Ishikawa (cell line): Measurements from ENCODE around the gene TAF1C.

ENCODE experiments used
- CEBPB ChIP-seq: IDR thresholded peaks from 2 replicates; pipeline ENCODE4 v1.6.1; 2012
- CREB1 ChIP-seq: IDR thresholded peaks from 2 replicates; pipeline ENCODE4 v1.6.1; 2012; ENCODE audit warnings: low read depth
- EGR1 ChIP-seq: IDR thresholded peaks from 2 replicates; pipeline ENCODE4 v1.6.1; 2012
- EP300 ChIP-seq: IDR thresholded peaks from 2 replicates; pipeline ENCODE4 v1.6.1; 2012; ENCODE audit warnings: borderline replicate concordance
- FOXM1 ChIP-seq: IDR thresholded peaks from 2 replicates; pipeline ENCODE4 v1.6.1; 2012; ENCODE audit warnings: low read depth, borderline replicate concordance
- MAX ChIP-seq: IDR thresholded peaks from 2 replicates; pipeline ENCODE4 v1.6.1; 2012
- NFIC ChIP-seq: IDR thresholded peaks from 2 replicates; pipeline ENCODE4 v1.6.1; 2012
- RAD21 ChIP-seq: IDR thresholded peaks from 2 replicates; pipeline ENCODE4 v1.6.1; 2012; ENCODE audit warnings: low read depth
- TAF1 ChIP-seq: IDR thresholded peaks from 2 replicates; pipeline ENCODE4 v1.6.1; 2012; ENCODE audit warnings: low read depth, mild to moderate bottlenecking
- TCF12 ChIP-seq: IDR thresholded peaks from 2 replicates; pipeline ENCODE4 v1.6.1; 2012; ENCODE audit warnings: low read depth
- TEAD4 ChIP-seq: IDR thresholded peaks from 2 replicates; pipeline ENCODE4 v1.6.1; 2012
- USF1 ChIP-seq: IDR thresholded peaks from 2 replicates; pipeline ENCODE4 v1.6.1; 2012
- YY1 ChIP-seq: IDR thresholded peaks from 2 replicates; pipeline ENCODE4 v1.6.1; 2012; ENCODE audit warnings: low read depth
- ZBTB7A ChIP-seq: IDR thresholded peaks from 2 replicates; pipeline ENCODE4 v1.6.1; 2012; ENCODE audit warnings: low read depth
- TF ChIP-seq, protein P1 (sequence below): IDR thresholded peaks from 2 replicates; pipeline ENCODE4 v1.6.1; 2012; ENCODE audit warnings: low read depth, mild to moderate bottlenecking

The TAF1C gene

GRCh38 chr16:84194018-84194417 is 7.2 kb upstream of the TAF1C start:
- TF ChIP-seq TCF12 = no peak
- no peak for TF ChIP-seq EP300
- no peak for TF ChIP-seq MAX
- no peak for TF ChIP-seq FOXM1
- TF ChIP-seq CEBPB = no peak
- no peak for TF ChIP-seq EGR1
- no peak for TF ChIP-seq ZBTB7A
- no peak for TF ChIP-seq YY1
- no peak for TF ChIP-seq CREB1
- no peak for TF ChIP-seq USF1
- no peak for TF ChIP-seq TEAD4
- TF ChIP-seq TAF1 = no peak
- no peak for TF ChIP-seq RAD21
- no peak for TF ChIP-seq NFIC
- TF ChIP-seq, protein P1, sequence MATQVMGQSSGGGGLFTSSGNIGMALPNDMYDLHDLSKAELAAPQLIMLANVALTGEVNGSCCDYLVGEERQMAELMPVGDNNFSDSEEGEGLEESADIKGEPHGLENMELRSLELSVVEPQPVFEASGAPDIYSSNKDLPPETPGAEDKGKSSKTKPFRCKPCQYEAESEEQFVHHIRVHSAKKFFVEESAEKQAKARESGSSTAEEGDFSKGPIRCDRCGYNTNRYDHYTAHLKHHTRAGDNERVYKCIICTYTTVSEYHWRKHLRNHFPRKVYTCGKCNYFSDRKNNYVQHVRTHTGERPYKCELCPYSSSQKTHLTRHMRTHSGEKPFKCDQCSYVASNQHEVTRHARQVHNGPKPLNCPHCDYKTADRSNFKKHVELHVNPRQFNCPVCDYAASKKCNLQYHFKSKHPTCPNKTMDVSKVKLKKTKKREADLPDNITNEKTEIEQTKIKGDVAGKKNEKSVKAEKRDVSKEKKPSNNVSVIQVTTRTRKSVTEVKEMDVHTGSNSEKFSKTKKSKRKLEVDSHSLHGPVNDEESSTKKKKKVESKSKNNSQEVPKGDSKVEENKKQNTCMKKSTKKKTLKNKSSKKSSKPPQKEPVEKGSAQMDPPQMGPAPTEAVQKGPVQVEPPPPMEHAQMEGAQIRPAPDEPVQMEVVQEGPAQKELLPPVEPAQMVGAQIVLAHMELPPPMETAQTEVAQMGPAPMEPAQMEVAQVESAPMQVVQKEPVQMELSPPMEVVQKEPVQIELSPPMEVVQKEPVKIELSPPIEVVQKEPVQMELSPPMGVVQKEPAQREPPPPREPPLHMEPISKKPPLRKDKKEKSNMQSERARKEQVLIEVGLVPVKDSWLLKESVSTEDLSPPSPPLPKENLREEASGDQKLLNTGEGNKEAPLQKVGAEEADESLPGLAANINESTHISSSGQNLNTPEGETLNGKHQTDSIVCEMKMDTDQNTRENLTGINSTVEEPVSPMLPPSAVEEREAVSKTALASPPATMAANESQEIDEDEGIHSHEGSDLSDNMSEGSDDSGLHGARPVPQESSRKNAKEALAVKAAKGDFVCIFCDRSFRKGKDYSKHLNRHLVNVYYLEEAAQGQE = no peak

- TF ChIP-seq MAX = no peak
- TF ChIP-seq CREB1 = no peak
- TF ChIP-seq EP300 = no peak
- TF ChIP-seq FOXM1 = no peak
- no peak for TF ChIP-seq TCF12
- TF ChIP-seq TEAD4 = no peak
- TF ChIP-seq, protein P1 = no peak
- no peak for TF ChIP-seq NFIC
- TF ChIP-seq YY1 = no peak
- TF ChIP-seq RAD21 = no peak
- TF ChIP-seq ZBTB7A = no peak
Observed at GRCh38 chr16:84193480-84193879, 6.6 kb upstream of the TAF1C start.

DNA sequence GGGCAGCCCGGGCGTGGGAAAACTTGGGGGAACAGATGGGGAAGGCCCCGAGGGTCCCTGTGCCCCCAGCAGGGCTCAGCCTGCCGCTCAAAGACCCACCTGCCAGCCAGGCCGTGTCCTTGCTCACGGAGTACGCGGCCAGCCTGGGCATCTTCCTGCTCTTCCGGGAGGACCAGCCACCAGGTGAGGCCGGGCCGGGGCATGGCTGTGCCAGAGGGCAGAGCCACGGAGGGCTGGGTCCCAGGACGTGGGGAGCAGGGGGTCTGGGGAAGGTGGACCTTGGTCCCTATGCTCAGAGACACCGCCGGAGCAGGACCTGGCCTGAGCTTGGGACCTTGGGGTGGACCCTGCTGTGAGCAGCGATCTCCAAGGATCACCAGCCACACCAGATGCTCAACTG is 4.6 kb upstream of the TAF1C start:
- TF ChIP-seq EP300 = no peak
- no peak for TF ChIP-seq NFIC
- no peak for TF ChIP-seq TAF1
- no peak for TF ChIP-seq TEAD4
- TF ChIP-seq RAD21 = no peak
- TF ChIP-seq CEBPB = no peak
- no peak for TF ChIP-seq USF1
- TF ChIP-seq MAX = no peak
- TF ChIP-seq, protein P1 = no peak
- TF ChIP-seq YY1 = no peak
- TF ChIP-seq EGR1 = no peak
- TF ChIP-seq CREB1 = no peak
- TF ChIP-seq TCF12 = no peak
- TF ChIP-seq FOXM1 = no peak
- no peak for TF ChIP-seq ZBTB7A

DNA sequence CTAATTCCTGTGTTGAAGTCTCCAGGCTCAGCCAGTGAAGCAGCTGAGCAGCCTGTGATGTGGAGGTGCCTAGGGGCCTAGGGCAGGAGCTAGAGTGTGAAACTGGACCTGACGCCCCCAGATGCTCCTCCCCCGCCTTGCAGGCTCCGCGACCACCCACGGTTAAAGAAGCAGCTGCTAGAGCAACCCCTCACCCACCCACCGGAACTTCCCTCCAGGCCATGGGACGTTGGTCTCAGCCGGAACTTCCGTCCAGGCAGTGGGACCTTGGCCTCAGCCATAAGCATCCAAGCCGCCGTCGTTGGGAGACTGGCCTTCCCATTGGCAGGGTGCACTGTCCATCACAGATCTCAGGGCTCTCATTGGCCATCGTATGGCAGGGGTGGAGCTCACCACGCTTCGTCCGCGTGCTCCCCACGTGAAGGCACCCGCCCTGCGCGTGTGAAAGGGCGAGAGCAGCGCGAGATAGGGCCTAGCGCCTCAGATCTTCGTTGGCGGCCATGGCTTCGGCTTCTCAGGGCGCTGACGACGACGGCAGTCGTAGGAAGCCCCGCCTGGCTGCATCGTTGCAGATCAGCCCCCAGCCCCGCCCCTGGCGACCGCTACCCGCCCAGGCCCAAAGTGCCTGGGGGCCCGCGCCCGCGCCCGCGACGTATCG is 4.0 kb upstream of the TAF1C start, which contains the start of gene ADAD2:
ADAD2 (plus strand) TSS at position 427 of the 658 bp plus-strand sequence; CDS start at position 501, 74 bp downstream.
- TF ChIP-seq MAX (no peak), USF1 (no peak), YY1 (no peak), TAF1 (no peak)
